Spleen (tissue), 7 donors: ENCODE data around the gene TMEM26.

ENCODE experiments used
- POLR2A ChIP-seq, 3 donors: fragments of 450-650 bp; IDR thresholded peaks; one replicate each; pipeline ENCODE4 v1.5.1; 2017; ENCODE audit warnings: antibody characterized with exemption in 3 of 3, mild to moderate bottlenecking in 1 of 3
- POLR2AphosphoS5 ChIP-seq, 3 donors: sonication (generic); formaldehyde crosslinking; IDR thresholded peaks; one replicate each; pipeline ENCODE4 v1.5.1; 2017; ENCODE audit warnings: antibody characterized with exemption in 3 of 3
- TF ChIP-seq, protein P1 (sequence below), 11 experiments: fragments of 200-600 bp in 7 of 11; fragments of 450-650 bp in 4 of 11; sonication (generic) in 4 of 11; IDR thresholded peaks in 8 of 11; conservative IDR thresholded peaks in 3 of 11; 1 replicate in 7 of 11; 2 replicates in 4 of 11; pipeline versions ENCODE4 v1.4.0 to v1.8.0; 2016 to 2021; ENCODE audit warnings: antibody characterized with exemption in 11 of 11, inconsistent platforms in 4 of 11, mild to moderate bottlenecking in 1 of 11
- donor health status: DM: no; HTN: no; CAD: no; lungs with moderate emphysema.
- donor health status: DM: no; HTN: no; CAD: no.
- donor health status: DM: no; HTN: no; CAD: no.

DNA sequence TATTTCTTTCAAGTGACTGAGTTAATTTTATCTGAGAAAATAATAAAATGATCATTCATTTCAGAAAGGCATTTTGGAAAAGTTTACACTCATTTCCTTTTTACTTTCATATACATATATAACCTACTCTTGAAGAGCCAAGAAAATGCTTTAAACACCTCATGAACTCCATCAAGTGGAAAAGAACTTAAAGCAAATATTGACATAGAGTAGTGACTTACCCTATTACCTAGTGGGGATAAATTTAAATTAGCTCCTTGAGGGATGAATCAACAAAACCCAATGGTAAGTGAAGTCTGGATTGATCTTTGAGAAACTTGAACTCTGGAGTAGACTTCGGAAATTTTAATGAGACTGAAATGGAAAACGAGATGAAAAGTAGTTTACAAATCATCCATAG lies 88.6 kb downstream of the TMEM26 start:
- TF ChIP-seq, protein P1, sequence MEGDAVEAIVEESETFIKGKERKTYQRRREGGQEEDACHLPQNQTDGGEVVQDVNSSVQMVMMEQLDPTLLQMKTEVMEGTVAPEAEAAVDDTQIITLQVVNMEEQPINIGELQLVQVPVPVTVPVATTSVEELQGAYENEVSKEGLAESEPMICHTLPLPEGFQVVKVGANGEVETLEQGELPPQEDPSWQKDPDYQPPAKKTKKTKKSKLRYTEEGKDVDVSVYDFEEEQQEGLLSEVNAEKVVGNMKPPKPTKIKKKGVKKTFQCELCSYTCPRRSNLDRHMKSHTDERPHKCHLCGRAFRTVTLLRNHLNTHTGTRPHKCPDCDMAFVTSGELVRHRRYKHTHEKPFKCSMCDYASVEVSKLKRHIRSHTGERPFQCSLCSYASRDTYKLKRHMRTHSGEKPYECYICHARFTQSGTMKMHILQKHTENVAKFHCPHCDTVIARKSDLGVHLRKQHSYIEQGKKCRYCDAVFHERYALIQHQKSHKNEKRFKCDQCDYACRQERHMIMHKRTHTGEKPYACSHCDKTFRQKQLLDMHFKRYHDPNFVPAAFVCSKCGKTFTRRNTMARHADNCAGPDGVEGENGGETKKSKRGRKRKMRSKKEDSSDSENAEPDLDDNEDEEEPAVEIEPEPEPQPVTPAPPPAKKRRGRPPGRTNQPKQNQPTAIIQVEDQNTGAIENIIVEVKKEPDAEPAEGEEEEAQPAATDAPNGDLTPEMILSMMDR (IDR thresholded peaks at IDR 0.05 in 8 of 11, conservative IDR thresholded peaks at IDR 0.05 in 3 of 11): no peak
- TF ChIP-seq POLR2AphosphoS5 (IDR thresholded peaks at IDR 0.05): no peak
- TF ChIP-seq POLR2A (IDR thresholded peaks at IDR 0.05): no peak
